HPDE6-E6E7 (cell line): ENCODE results near the gene SEMA4A.
"Not testable (repeated sequence)": the region's sequence is repeated elsewhere in the genome, so short reads cannot be mapped to it uniquely, and the experiment has no call there.

Source experiments
- DNase-seq: peaks from one replicate; pipeline ENCODE4 v3.0.0; 2011; ENCODE audit warnings: missing footprints; ENCODE audit errors: extremely low spot score

Gene SEMA4A

GRCh38 chr1:156157506-156157905 is 4.1 kb downstream of the SEMA4A start:
- no peak for DNase-seq

- no peak for DNase-seq
These were observed 4.6 kb downstream of the SEMA4A start for GRCh38 chr1:156157966-156158365.

GRCh38 chr1:156160000-156160742 is 6.8 kb downstream of the SEMA4A start:
- DNase-seq = no peak

- DNase-seq = no peak
These were observed 7.4 kb downstream of the SEMA4A start for GRCh38 chr1:156160743-156161171.

GRCh38 chr1:156162430-156163037 is 9.1 kb downstream of the SEMA4A start:
- no peak for DNase-seq

DNA sequence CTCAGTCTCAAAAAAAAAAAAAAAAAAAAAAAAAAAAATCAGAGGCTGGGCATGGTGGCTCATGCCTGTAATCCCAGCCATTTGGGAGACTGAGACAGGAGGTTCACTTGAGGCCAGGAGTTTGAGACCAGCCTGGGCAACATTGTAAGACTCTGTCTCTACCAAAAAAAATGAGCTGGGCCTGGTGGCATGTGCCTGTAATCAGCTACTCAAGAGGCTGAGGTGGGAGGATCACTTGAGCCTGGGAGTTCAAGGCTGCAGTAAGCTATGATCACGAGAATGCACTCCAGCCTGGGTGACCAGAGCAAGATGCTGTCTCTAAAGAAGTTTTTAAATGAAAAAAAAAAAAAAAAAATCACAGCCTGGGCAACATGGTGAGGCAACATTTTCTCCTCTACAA is 10.3 kb downstream of the SEMA4A start:
- no peak for DNase-seq

GRCh38 chr1:156164125-156164831 is 10.9 kb downstream of the SEMA4A start:
- no peak for DNase-seq

- no peak for DNase-seq
These were observed 11.7 kb downstream of the SEMA4A start for GRCh38 chr1:156165083-156165482.

- DNase-seq = no peak
These were observed 14.2 kb downstream of the SEMA4A start for GRCh38 chr1:156167536-156167935.

- no peak for DNase-seq
These were observed 19.5 kb downstream of the SEMA4A start for GRCh38 chr1:156172696-156173470.

DNA sequence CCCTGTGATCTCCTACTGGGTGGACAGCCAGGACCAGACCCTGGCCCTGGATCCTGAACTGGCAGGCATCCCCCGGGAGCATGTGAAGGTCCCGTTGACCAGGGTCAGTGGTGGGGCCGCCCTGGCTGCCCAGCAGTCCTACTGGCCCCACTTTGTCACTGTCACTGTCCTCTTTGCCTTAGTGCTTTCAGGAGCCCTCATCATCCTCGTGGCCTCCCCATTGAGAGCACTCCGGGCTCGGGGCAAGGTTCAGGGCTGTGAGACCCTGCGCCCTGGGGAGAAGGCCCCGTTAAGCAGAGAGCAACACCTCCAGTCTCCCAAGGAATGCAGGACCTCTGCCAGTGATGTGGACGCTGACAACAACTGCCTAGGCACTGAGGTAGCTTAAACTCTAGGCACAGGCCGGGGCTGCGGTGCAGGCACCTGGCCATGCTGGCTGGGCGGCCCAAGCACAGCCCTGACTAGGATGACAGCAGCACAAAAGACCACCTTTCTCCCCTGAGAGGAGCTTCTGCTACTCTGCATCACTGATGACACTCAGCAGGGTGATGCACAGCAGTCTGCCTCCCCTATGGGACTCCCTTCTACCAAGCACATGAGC is 23.3 kb downstream of the SEMA4A start:
- DNase-seq = no peak

GRCh38 chr1:156177919-156178654 is 24.7 kb downstream of the SEMA4A start:
- no peak for DNase-seq

- DNase-seq = no peak
These were observed 27.1 kb downstream of the SEMA4A start for GRCh38 chr1:156180471-156180870.

GRCh38 chr1:156181391-156181924 is 28.1 kb downstream of the SEMA4A start:
- DNase-seq = not testable (repeated sequence)

DNA sequence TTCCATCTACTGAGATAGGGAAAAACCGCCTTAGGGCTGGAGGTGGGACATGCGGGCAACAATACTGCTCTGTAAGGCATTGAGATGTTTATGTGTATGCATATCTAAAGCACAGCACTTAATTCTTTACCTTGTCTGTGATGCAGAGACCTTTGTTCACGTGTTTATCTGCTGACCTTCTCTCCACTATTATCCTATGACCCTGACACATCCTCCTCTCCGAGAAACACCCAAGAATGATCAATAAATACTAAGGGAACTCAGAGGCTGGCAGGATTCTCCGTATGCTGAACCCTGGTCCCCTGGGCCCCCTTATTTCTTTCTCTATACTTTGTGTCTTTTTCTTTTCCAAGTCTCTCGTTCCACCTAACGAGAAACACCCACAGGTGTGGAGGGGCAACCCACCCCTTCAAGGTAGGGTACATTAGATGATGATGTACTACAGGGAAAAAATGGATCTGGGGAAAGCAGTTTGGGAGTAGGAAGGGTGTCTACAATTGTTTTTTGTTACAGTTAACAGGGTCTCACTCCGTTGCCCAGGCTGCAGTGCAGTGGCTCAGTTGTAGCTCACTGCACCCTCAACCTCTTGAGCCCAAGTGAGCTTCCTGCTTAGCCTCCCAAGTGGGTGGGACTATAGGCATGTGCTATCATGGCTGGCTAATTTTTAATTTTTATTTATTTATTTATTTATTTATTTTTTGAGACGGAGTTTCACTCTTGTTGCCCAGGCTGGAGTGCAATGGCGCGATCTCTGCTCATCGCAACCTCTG is 28.8 kb downstream of the SEMA4A start:
- not testable (repeated sequence) for DNase-seq

DNA sequence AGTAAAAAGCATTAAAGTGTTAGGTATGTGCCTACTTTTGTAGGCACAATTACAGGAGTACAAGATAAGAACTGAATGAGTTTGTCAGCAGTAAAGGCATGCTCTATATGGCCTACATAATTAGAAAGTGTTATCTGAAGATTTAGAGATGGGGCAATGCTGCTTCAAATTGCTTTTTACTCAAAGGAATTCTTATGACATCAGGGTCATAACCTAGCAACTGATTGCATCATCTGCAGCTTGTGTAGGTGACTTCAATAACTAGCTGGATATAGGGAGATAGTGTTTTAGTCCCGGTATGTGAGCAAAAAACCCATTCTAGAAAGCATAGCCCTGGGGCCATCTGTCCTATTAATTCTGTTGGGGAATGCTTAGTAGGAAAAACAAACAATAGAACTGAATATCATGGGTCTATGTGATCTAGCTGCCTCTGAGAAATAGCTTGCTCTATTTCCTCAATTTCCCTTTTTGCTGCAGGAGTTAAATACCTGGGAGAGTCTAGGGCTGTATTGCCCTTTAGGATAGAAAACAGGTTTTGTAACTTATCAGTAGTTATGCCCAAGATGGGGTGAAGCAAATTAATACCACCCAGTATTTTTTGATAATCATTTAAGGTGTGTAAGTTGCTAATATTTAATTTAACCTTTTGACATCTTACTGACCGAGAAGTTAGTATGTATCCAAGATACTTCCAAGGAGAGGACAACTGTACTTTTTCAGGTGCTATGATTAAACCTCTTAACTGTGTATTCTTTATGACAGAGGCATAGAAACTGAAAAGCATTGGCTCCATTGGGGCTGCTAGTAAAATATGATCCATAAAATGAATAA is 33.2 kb downstream of the SEMA4A start:
- DNase-seq = not testable (repeated sequence)

- DNase-seq = not testable (repeated sequence)
These were observed 36.9 kb downstream of the SEMA4A start for GRCh38 chr1:156190265-156190664.

DNA sequence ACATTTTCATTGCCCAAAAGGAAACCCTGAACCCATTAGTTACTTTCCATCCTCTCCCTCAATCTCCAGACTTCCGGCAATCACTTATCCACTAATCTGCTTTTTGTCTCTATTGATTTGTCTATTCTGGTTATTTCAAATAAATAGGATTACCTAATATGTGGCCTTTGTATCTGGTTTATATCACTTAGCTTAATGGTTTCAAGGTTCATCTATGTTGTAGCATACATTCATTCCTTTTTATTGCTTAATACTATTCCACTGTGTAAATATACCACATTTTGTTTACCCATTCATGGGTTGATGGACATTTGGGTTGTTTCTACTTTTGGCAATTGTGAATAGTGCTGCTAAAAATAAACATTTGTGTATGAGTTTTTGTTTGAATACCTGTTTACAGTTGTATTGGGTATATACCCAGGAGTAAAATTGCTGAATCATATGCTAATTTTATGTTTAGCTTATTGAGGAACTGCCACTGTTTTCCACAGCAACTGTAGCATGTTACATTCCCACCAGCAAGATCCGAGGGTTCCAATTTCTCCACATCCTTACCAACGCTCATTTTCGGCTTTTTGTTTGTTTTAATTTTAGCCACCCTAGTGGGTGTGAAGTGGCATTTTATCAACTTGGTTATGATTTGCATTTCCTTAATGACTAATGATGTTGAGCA is 38.0 kb downstream of the SEMA4A start:
- DNase-seq = no peak

DNA sequence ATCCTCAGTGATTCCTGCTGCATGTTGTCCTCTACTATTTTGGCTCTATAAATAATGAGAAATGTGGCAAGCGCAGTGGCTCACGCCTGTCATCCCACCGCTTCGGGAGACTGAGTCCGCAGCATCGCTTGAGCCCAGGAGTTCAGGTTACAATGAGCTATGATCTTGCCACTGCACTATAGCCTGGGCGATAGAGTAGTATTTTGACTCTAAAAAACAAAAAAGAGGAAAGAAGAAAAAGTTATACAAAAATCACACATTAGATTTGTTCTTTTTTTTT is 39.8 kb downstream of the SEMA4A start:
- DNase-seq = no peak
